Right atrium auricular region (tissue), 2 donors: ENCODE measurements around the gene CDC14A. TPM values are rescaled to one million over a fixed set of nuclear protein-coding genes. Genes with fewer than 3 reads are reported as not detected.

Experiments
- DNase-seq: peaks from one replicate; pipeline ENCODE4 v3.0.0-alpha.2; 2019; ENCODE audit warnings: low spot score
- H3K27ac ChIP-seq, 2 donors: fragments of 200-600 bp; sonication (generic); 1 replicate in 1 of 2; 2 replicates in 1 of 2; pipeline ENCODE4 v1.5.1; 2016 to 2019
- H3K27me3 ChIP-seq, 2 donors: fragments of 200-600 bp; sonication (generic); one replicate each; pipeline versions ENCODE4 v1.5.1 to v1.6.0; 2017 to 2019
- H3K36me3 ChIP-seq: fragments of 200-600 bp; sonication (generic); one replicate; pipeline ENCODE4 v1.5.1; 2016
- H3K4me1 ChIP-seq, 2 donors: fragments of 200-600 bp; sonication (generic); one replicate each; pipeline versions ENCODE4 v1.5.1 to v1.6.0; 2017 to 2019
- H3K4me3 ChIP-seq, 2 donors: fragments of 200-600 bp; sonication (generic); 1 replicate in 1 of 2; 2 replicates in 1 of 2; pipeline ENCODE4 v1.5.1; 2017 to 2019; ENCODE audit warnings: mild to moderate bottlenecking in 1 of 2, moderate library complexity in 1 of 2
- H3K9me3 ChIP-seq, 2 donors: fragments of 200-600 bp; sonication (generic); one replicate each; pipeline ENCODE4 v1.5.1; 2019
- CTCF ChIP-seq, 2 donors: fragments of 200-600 bp; sonication (generic); IDR thresholded peaks; one replicate each; pipeline ENCODE4 v1.5.1; 2019; ENCODE audit warnings: antibody characterized with exemption in 2 of 2
- total RNA-seq, 2 donors: library from RNA; depleted of rRNA; stranded (reverse); fragments of >200 nt; gene quantifications; one replicate each; pipeline ENCODE4 v1.1.0, GENCODE V29; 2016

Gene CDC14A
- 1 to 10 TPM; 5.3 to 5.5 TPM for total RNA-seq

GRCh38 chr1:100352267-100353070, at the start of gene CDC14A:
CDC14A (plus strand) TSS chr1:100352506; CDS start chr1:100352955, 449 bp downstream.
- Histone ChIP-seq H3K4me3 (peak within 1 kb of the TSS; percentile 81 to 94), H3K36me3 (no peaks in the 10 kb centered on the region), H3K27me3 (no peaks in the 10 kb centered on the region), H3K4me1 (peaks cover 0 to 37% of the 10 kb centered on the region in 2 donors), H3K9me3 (no peaks in the 10 kb centered on the region), H3K27ac (peak within 1 kb of the TSS; percentile 94 to 96)
- peak; percentile 93 for DNase-seq
- TF ChIP-seq CTCF (IDR thresholded peaks at IDR 0.05), result no peak

DNA sequence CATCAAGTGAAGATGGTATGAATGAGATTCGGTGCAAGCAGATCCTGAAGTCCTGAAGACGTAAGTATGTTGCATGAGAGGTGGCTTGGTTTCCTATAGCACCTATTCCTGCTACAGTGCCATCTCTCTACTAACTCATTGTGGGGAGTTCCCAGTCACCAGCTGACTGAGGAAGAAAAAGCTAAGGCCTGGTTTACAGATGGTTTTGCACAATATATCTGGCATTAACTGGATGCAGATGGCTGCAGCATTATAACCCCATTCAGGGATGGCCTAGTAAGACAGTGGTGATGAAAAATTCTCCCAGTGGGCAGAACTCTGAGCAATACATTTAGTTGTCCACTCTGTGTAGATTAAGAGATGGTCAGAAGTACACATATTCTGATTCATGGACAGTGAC, 49.6 kb upstream of the CDC14A start:
- DNase-seq, result no peak
- Histone ChIP-seq H3K9me3 (no peaks in the 10 kb centered on the region), H3K4me1 (no peaks in the 10 kb centered on the region), H3K4me3 (no peak overlapping the region), H3K27me3 (no peaks in the 10 kb centered on the region), H3K27ac (no peak overlapping the region), H3K36me3 (no peaks in the 10 kb centered on the region)
- no peak for TF ChIP-seq CTCF (IDR thresholded peaks at IDR 0.05)

- DNase-seq, result no peak
- H3K36me3 ChIP-seq, result no peaks in the 10 kb centered on the region
- H3K4me1 ChIP-seq, result no peaks in the 10 kb centered on the region
- H3K27ac ChIP-seq, result no peak overlapping the region
- H3K27me3 ChIP-seq, result no peaks in the 10 kb centered on the region
- no peak for TF ChIP-seq CTCF (IDR thresholded peaks at IDR 0.05)
- no peak overlapping the region for H3K4me3 ChIP-seq
- H3K9me3 ChIP-seq, result no peaks in the 10 kb centered on the region
These were observed 48.1 kb upstream of the CDC14A start for GRCh38 chr1:100304227-100304626.

DNA sequence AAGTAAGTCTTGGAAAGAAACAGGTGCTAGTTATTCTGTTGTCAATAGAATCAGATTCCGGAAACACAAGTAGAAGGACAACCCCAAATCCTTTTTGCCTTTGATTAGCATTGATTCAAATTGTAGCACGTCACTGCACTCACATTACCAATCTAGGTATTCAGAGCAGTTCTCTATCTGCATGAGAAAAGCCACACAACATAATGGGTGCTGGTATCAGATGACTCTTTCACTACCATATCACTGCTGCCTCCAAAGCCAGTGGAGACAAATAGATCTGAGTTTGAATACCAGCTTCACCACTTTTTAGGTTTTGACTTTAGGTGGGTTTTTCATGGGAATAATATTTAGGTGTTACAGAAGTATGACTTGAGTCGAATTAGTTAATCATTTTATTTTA, 47.4 kb upstream of the CDC14A start:
- no peak overlapping the region for H3K4me3 ChIP-seq
- H3K4me1 ChIP-seq, result no peaks in the 10 kb centered on the region
- no peak overlapping the region for H3K27ac ChIP-seq
- no peaks in the 10 kb centered on the region for H3K9me3 ChIP-seq
- H3K36me3 ChIP-seq, result no peaks in the 10 kb centered on the region
- no peaks in the 10 kb centered on the region for H3K27me3 ChIP-seq
- DNase-seq, result no peak
- TF ChIP-seq CTCF (IDR thresholded peaks at IDR 0.05), result no peak

DNA sequence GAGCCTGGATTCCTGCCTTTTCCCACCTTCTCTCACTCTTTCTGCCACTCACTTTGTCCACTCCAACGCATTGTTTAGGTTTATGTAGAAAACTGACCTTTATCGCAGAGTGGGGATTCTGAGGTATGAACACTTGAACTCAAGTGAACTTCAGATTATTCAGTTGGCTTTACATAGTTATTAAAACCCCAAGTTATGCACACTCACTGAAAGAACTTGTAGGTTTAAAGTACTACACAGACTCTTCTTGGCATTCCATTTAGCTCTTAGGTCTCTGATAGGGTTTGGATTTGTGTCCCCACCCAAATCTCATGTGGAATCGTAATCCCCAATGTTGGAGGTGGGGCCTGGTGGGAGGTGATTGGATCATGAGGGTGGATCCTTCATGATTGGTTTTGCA, 46.4 kb upstream of the CDC14A start:
- Histone ChIP-seq H3K9me3 (no peaks in the 10 kb centered on the region), H3K36me3 (no peaks in the 10 kb centered on the region), H3K27ac (no peak overlapping the region), H3K27me3 (no peaks in the 10 kb centered on the region), H3K4me1 (no peaks in the 10 kb centered on the region), H3K4me3 (no peak overlapping the region)
- no peak for TF ChIP-seq CTCF (IDR thresholded peaks at IDR 0.05)
- DNase-seq, result no peak
